Prostate gland (tissue), 2 donors: Measurements from ENCODE around the gene ADAT3.

Source experiments
- CTCF ChIP-seq, 4 experiments: fragments of 200-600 bp in 2 of 4; fragments of 450-650 bp in 2 of 4; sonication (generic) in 2 of 4; IDR thresholded peaks; 1 replicate in 3 of 4; 2 replicates in 1 of 4; pipeline ENCODE4 v1.5.1; 2016 to 2019; ENCODE audit warnings: antibody characterized with exemption in 4 of 4, mild to moderate bottlenecking in 2 of 4, moderate library complexity in 2 of 4
- POLR2A ChIP-seq: fragments of 450-650 bp; IDR thresholded peaks from one replicate; pipeline ENCODE4 v1.6.1; 2016; ENCODE audit warnings: antibody characterized with exemption, mild to moderate bottlenecking
- POLR2AphosphoS5 ChIP-seq: sonication (generic); formaldehyde crosslinking; IDR thresholded peaks from one replicate; pipeline ENCODE4 v1.6.1; 2017; ENCODE audit warnings: antibody characterized with exemption

GRCh38 chr19:1911098-1911497 is 5.9 kb downstream of the ADAT3 start:
- TF ChIP-seq CTCF (IDR thresholded peaks at IDR 0.05) (no peak), POLR2A (no peak), POLR2AphosphoS5 (no peak)
